Stimulated activated effector memory CD8-positive, alpha-beta T cell treated with anti-CD3 and anti-CD28 coated beads, Interleukin-12 subunit alpha, Interleukin-12 subunit beta, amount 100 ng/mL, for 72 hours (primary cell): ENCODE measurements around the gene UBALD2.
"Not testable (repeated sequence)": the region's sequence is repeated elsewhere in the genome, so short reads cannot be mapped to it uniquely, and the experiment has no call there.

ENCODE experiments used
- ATAC-seq: fragments of 150-1000 bp; cut with Tn5 transposase; 2 replicates; pipeline ENCODE4 v1.10.0; 2021
- DNase-seq, 2 donors: peaks; one replicate each; pipeline ENCODE4 v3.0.0; 2021 to 2022; ENCODE audit warnings: low spot score in 2 of 2
- H3K27ac Mint-ChIP-seq: one replicate; pipeline ENCODE4 v1.8.0; 2022; ENCODE audit warnings: mild to moderate bottlenecking, mixed read lengths
- H3K36me3 Mint-ChIP-seq: one replicate; pipeline ENCODE4 v1.8.0; 2022; ENCODE audit warnings: mild to moderate bottlenecking, mixed read lengths
- H3K4me1 Mint-ChIP-seq: one replicate; pipeline ENCODE4 v1.8.0; 2022; ENCODE audit warnings: mixed read lengths
- H3K4me3 Mint-ChIP-seq: one replicate; pipeline ENCODE4 v1.8.0; 2022; ENCODE audit warnings: mild to moderate bottlenecking, mixed read lengths
- H3K9me3 Mint-ChIP-seq: one replicate; pipeline ENCODE4 v1.8.0; 2022; ENCODE audit warnings: mixed read lengths

The UBALD2 gene

GRCh38 chr17:76239538-76240274 lies 25.4 kb upstream of the UBALD2 start:
- Mint-ChIP-seq H3K9me3 (no peaks in the 10 kb centered on the region), H3K4me3 (peak overlapping the region; percentile 58), H3K27ac (no peak overlapping the region), H3K36me3 (no peaks in the 10 kb centered on the region), H3K4me1 (peaks cover 29% of the 10 kb centered on the region)
- ATAC-seq (peak; percentile 38), DNase-seq (peak in 1 of 2 donors; percentile 66)

- DNase-seq = peak; percentile 44 to 76
- Mint-ChIP-seq H3K27ac (peak within 1 kb of the TSS; percentile 91), H3K4me1 (peaks cover 25% of the 10 kb centered on the region), H3K4me3 (peak within 1 kb of the TSS; percentile 79), H3K36me3 (no peaks in the 10 kb centered on the region), H3K9me3 (no peaks in the 10 kb centered on the region)
- peak; percentile 92 for ATAC-seq
These were observed 24.5 kb upstream of the UBALD2 start, which contains the start of gene RNF157 for GRCh38 chr17:76240461-76241203. Gene RNF157 (minus strand): TSS chr17:76240493. CDS start chr17:76240240, 253 bp downstream.

- Mint-ChIP-seq H3K36me3 (no peaks in the 10 kb centered on the region), H3K9me3 (no peaks in the 10 kb centered on the region), H3K4me1 (peaks cover 30% of the 10 kb centered on the region), H3K27ac (peak overlapping the region; percentile 91), H3K4me3 (peak overlapping the region; percentile 79)
- no peak for DNase-seq
- no peak for ATAC-seq
These were observed 24.0 kb upstream of the UBALD2 start for GRCh38 chr17:76241204-76241538.

GRCh38 chr17:76241691-76242255 lies 23.4 kb upstream of the UBALD2 start:
- H3K4me1 Mint-ChIP-seq = peaks cover 36% of the 10 kb centered on the region

GRCh38 chr17:76243826-76244679 lies 21.1 kb upstream of the UBALD2 start:
- Mint-ChIP-seq H3K4me3 (no peak overlapping the region), H3K36me3 (no peaks in the 10 kb centered on the region), H3K4me1 (peaks cover 37% of the 10 kb centered on the region), H3K27ac (no peak overlapping the region), H3K9me3 (no peaks in the 10 kb centered on the region)
- DNase-seq (no peak), ATAC-seq (no peak)

More at GRCh38 chr17:76241691-76242255, 23.4 kb upstream of the UBALD2 start:
- Mint-ChIP-seq H3K36me3 (no peaks in the 10 kb centered on the region), H3K4me3 (peak overlapping the region; percentile 79), H3K27ac (peak overlapping the region; percentile 91), H3K9me3 (no peaks in the 10 kb centered on the region)
- no peak for ATAC-seq
- no peak for DNase-seq

- H3K27ac Mint-ChIP-seq, H3K36me3 Mint-ChIP-seq, DNase-seq, ATAC-seq, H3K4me3 Mint-ChIP-seq, H3K9me3 Mint-ChIP-seq: not testable (repeated sequence)
- H3K4me1 Mint-ChIP-seq = peaks cover 33% of the 10 kb centered on the region
These were observed 20.4 kb upstream of the UBALD2 start for GRCh38 chr17:76244721-76245120.

GRCh38 chr17:76246080-76247066 lies 18.8 kb upstream of the UBALD2 start:
- DNase-seq (peak in 1 of 2 donors; percentile 81), ATAC-seq (peak; percentile 99)
- peak overlapping the region; percentile 57 for H3K4me3 Mint-ChIP-seq
- H3K27ac Mint-ChIP-seq = peak overlapping the region; percentile 86
- no peaks in the 10 kb centered on the region for H3K36me3 Mint-ChIP-seq
- peaks cover 29% of the 10 kb centered on the region for H3K4me1 Mint-ChIP-seq
- no peaks in the 10 kb centered on the region for H3K9me3 Mint-ChIP-seq

- H3K4me3 Mint-ChIP-seq = no peak overlapping the region
- no peak overlapping the region for H3K27ac Mint-ChIP-seq
- H3K36me3 Mint-ChIP-seq = no peaks in the 10 kb centered on the region
- ATAC-seq (no peak), DNase-seq (no peak)
- H3K9me3 Mint-ChIP-seq = no peaks in the 10 kb centered on the region
- H3K4me1 Mint-ChIP-seq = peaks cover 36% of the 10 kb centered on the region
These were observed 17.8 kb upstream of the UBALD2 start for GRCh38 chr17:76247304-76247703.

GRCh38 chr17:76248013-76248782 lies 16.9 kb upstream of the UBALD2 start:
- Mint-ChIP-seq H3K9me3 (no peaks in the 10 kb centered on the region), H3K4me3 (no peak overlapping the region), H3K27ac (peak overlapping the region; percentile 3), H3K36me3 (no peaks in the 10 kb centered on the region), H3K4me1 (peaks cover 44% of the 10 kb centered on the region)
- DNase-seq = no peak
- no peak for ATAC-seq

GRCh38 chr17:76250141-76250540 lies 15.0 kb upstream of the UBALD2 start:
- H3K4me3 Mint-ChIP-seq = no peak overlapping the region
- H3K4me1 Mint-ChIP-seq = peaks cover 44% of the 10 kb centered on the region
- H3K27ac Mint-ChIP-seq = no peak overlapping the region
- H3K36me3 Mint-ChIP-seq = no peaks in the 10 kb centered on the region
- DNase-seq = no peak
- no peak for ATAC-seq
- no peaks in the 10 kb centered on the region for H3K9me3 Mint-ChIP-seq

GRCh38 chr17:76251478-76252039 lies 13.6 kb upstream of the UBALD2 start:
- Mint-ChIP-seq H3K27ac (peak overlapping the region; percentile 90), H3K4me1 (peaks cover 49% of the 10 kb centered on the region), H3K4me3 (peak overlapping the region; percentile 71), H3K9me3 (no peaks in the 10 kb centered on the region), H3K36me3 (peaks cover 3% of the 10 kb centered on the region)
- no peak for DNase-seq
- peak; percentile 2 for ATAC-seq

GRCh38 chr17:76252040-76252954 lies 12.9 kb upstream of the UBALD2 start:
- DNase-seq (peak in 1 of 2 donors; percentile 70), ATAC-seq (peak; percentile 90)
- Mint-ChIP-seq H3K4me3 (peak overlapping the region; percentile 71), H3K36me3 (peaks cover 8% of the 10 kb centered on the region), H3K4me1 (peaks cover 51% of the 10 kb centered on the region), H3K27ac (peak overlapping the region; percentile 90), H3K9me3 (no peaks in the 10 kb centered on the region)
